Thoracic aorta (tissue), 2 donors: ENCODE data around the gene CFAP46. TPM values are rescaled to one million over a fixed set of nuclear protein-coding genes. Genes with fewer than 3 reads are reported as not detected.

Source experiments
- ATAC-seq: fragments of 150-250 bp; one replicate; pipeline ENCODE4 v1.8.0; 2017; ENCODE audit warnings: low read depth; ENCODE audit not compliant: insufficient number of reproducible peaks, low FRiP score
- DNase-seq: peaks from one replicate; pipeline ENCODE4 v3.0.0-alpha.2; 2020; ENCODE audit warnings: low spot score
- H3K27ac ChIP-seq, 2 donors: fragments of 200-600 bp; sonication (generic); 1 replicate in 1 of 2; 2 replicates in 1 of 2; pipeline ENCODE4 v1.5.1; 2016; ENCODE audit warnings: mild to moderate bottlenecking in 2 of 2, moderate library complexity in 2 of 2
- H3K27me3 ChIP-seq: fragments of 200-600 bp; sonication (generic); replicated peaks from 2 replicates; pipeline ENCODE4 v1.6.0; 2016; ENCODE audit warnings: mild to moderate bottlenecking; ENCODE audit not compliant: insufficient read depth
- H3K36me3 ChIP-seq: fragments of 200-600 bp; sonication (generic); one replicate; pipeline ENCODE4 v1.5.1; 2016
- H3K4me1 ChIP-seq, 2 donors: fragments of 200-600 bp; sonication (generic); 1 replicate in 1 of 2; 2 replicates in 1 of 2; pipeline versions ENCODE4 v1.5.1 to v1.6.0; 2016; ENCODE audit warnings: low read depth in 2 of 2, mild to moderate bottlenecking in 1 of 2; ENCODE audit not compliant: control insufficient read depth in 1 of 2
- H3K4me3 ChIP-seq: fragments of 200-600 bp; sonication (generic); 2 replicates; pipeline ENCODE4 v1.5.1; 2016; ENCODE audit warnings: mild to moderate bottlenecking
- H3K9me3 ChIP-seq: fragments of 200-600 bp; sonication (generic); 2 replicates; pipeline ENCODE4 v1.5.1; 2016
- total RNA-seq, 2 donors: library from RNA; depleted of rRNA; stranded (reverse); fragments of >200 nt; gene quantifications; one replicate each; pipeline versions ENCODE4 v1.1.0 to v1.2.3, GENCODE V29; 2016
- TF ChIP-seq, protein P1 (sequence below): fragments of 200-600 bp; sonication (generic); IDR thresholded peaks from one replicate; pipeline ENCODE4 v1.5.1; 2019; ENCODE audit warnings: antibody characterized with exemption

CFAP46 gene
- total RNA-seq, 2 donors from 2014 or later: not detected

DNA sequence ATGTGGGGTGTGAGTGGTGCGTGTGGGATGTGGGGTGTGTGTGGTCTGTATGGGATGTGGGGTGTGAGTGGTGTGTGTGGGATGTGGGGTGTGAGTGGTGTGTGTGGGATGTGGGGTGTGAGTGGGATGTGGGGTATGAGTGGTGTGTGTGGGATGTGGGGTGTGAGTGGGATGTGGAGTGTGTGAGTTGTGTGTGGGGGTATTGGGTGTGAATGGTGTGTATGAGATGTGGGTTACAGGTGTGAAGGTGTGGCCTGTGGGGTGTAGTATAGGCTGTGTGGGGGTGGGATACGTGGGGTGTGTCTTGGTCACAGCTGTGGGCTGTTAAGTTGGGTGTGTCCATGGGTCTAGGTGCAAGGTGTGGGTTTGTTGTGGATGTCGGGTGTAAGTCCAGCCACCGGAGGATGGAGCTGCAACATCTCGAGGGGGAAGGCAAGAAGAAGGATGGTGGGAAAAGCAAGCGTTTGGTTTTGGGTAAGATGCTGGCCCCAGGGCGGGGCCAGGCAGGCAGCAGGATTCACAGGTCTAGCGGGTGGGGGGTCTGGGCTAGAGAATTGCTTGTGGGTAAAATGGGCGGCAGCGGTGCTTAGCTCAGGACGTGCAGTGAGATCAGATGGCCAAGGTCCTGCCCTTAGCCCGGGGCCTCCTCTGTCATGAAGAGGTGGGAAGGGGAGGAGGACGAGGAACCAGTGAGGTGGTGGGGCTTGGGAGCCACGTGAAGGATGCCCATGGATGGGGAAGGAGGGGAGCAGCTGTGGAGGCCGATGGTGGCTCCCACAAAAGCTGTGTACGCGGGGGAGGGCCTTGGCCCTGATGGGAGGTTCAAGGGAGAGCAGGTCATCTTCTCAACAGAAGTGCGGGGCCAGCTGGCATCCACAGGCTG lies 60.1 kb downstream of the CFAP46 start:
- no peak overlapping the region for H3K27ac ChIP-seq
- no peaks in the 10 kb centered on the region for H3K36me3 ChIP-seq
- H3K4me1 ChIP-seq: no peaks in the 10 kb centered on the region
- TF ChIP-seq, protein P1, sequence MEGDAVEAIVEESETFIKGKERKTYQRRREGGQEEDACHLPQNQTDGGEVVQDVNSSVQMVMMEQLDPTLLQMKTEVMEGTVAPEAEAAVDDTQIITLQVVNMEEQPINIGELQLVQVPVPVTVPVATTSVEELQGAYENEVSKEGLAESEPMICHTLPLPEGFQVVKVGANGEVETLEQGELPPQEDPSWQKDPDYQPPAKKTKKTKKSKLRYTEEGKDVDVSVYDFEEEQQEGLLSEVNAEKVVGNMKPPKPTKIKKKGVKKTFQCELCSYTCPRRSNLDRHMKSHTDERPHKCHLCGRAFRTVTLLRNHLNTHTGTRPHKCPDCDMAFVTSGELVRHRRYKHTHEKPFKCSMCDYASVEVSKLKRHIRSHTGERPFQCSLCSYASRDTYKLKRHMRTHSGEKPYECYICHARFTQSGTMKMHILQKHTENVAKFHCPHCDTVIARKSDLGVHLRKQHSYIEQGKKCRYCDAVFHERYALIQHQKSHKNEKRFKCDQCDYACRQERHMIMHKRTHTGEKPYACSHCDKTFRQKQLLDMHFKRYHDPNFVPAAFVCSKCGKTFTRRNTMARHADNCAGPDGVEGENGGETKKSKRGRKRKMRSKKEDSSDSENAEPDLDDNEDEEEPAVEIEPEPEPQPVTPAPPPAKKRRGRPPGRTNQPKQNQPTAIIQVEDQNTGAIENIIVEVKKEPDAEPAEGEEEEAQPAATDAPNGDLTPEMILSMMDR: no peak
- no peaks in the 10 kb centered on the region for H3K9me3 ChIP-seq
- no peak overlapping the region for H3K4me3 ChIP-seq
- DNase-seq (no peak), ATAC-seq (no peak)
- H3K27me3 ChIP-seq: no peaks in the 10 kb centered on the region

DNA sequence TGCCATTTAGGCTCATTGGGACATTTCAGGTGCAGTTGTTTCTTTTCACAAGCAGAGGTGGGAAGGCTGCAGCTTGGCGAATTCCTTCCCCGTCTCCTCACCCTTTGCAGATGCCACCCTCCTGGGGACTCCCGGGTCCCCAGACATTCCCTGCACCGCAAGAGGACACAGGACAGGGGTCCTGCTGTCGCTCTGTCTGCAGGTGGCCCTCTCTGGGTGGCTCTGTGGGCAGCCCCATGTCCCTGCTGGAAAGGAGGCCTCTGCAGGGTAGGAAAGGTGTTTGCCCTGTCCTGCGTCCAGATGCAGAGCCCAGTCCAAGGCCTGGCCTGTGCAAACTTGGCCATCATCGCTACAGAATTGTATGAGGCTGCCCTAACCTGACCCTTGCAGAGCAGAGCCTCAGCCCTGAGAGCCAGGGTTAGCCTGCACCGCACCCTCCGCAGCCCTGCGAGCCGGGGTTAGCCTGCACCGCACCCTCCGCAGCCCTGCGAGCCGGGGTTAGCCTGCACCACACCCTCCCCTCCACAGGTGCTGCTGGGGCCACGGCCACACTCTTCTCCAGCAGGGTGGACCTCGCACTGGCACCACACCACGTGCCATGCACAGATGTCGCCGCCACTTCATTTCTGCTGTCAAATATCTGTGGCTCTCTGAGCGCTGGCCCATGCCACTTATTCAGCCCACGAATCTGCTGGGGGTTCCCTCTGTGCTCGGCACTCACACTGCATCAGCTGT lies 61.0 kb downstream of the CFAP46 start:
- Histone ChIP-seq H3K27me3 (no peaks in the 10 kb centered on the region), H3K4me3 (no peak overlapping the region)
- TF ChIP-seq, protein P1: no peak

DNA sequence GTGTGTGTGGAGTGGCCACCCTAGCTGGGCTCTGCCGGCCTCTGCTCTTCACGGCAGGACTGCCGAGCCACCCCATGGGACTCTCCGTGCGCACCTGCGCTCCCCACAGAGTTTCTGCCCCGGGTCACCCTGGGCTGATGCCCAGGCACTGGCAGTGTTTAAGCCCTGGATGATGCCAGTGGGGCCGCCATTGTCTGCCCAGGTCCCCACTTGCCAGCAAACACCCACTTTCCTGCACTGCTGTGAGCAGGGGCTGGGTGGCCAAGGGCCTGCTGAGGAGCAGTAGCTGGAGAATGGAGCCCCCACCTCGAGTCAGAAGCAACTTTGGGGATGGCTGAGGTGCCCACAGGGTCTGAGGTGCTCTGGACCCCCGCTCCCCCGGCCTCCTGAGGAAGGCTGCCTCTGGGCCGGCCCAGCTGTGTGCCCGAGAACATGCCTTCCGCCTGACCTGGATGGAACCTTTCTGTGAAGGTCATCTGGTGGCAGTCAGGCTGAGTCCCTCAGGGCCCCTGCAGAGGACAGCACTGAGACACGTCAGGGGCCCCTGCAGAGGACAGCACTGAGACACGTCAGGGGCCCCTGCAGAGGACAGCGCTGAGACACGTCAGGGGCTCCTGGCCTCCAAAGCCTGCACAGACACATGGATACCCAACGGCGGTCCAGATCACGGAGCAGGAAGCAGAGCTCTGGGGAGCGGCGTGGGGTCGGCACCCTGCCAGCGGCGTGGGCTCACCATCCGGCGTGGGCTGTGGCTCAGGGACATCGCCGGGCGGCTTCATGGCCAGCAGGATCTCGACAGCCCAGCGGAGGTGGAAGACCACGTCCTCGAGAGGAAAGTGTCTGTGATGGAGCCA lies 62.0 kb downstream of the CFAP46 start:
- no peak for ATAC-seq
- Histone ChIP-seq H3K4me1 (no peaks in the 10 kb centered on the region), H3K27me3 (no peaks in the 10 kb centered on the region), H3K27ac (no peak overlapping the region), H3K36me3 (no peaks in the 10 kb centered on the region), H3K4me3 (no peak overlapping the region), H3K9me3 (no peaks in the 10 kb centered on the region)
- no peak for DNase-seq
- TF ChIP-seq, protein P1: no peak

More for the DNA sequence above, 61.0 kb downstream of the CFAP46 start:
- no peak for DNase-seq
- Histone ChIP-seq H3K36me3 (no peaks in the 10 kb centered on the region), H3K4me1 (no peaks in the 10 kb centered on the region), H3K27ac (no peak overlapping the region), H3K9me3 (no peaks in the 10 kb centered on the region)
- no peak for ATAC-seq

DNA sequence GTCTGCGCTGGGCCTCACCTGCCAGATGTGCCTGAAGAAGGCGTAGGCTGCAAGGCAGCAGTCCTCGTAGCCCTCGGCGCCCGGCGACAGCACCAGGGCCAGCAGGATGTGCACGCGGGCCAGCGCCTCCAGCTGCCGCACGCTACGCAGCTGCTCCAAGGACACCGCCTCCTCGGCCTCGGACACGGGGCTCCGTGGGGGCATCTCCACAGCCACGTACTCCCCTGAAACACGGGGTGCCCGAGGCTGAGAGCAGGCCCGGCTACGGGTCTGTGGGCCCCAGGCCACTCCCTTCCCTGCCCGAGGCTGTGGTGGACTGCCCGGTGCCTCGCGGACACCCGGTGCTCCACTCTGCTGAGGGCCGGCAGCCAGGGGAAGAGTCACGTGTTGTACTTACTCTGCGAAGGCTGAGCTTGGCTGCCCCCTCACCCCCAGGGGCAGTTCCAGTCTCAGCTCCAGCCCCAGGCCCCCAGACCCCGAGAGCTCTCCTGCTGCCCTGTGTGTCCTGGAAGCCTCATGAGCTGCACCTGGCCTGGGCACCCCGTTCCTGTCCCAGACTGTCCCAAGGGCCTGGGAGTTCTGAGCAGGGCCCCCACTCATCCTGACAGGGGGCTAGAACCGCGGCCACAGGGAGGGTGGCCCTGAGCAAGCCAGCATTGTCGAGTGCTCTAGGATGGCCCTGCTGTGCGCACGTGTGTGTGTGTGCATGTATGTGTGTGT lies 62.8 kb downstream of the CFAP46 start:
- no peaks in the 10 kb centered on the region for H3K27me3 ChIP-seq
- DNase-seq: no peak
- no peak for ATAC-seq
- TF ChIP-seq, protein P1: no peak
- H3K4me1 ChIP-seq: no peaks in the 10 kb centered on the region
- no peaks in the 10 kb centered on the region for H3K9me3 ChIP-seq
- H3K27ac ChIP-seq: no peak overlapping the region
- H3K36me3 ChIP-seq: no peaks in the 10 kb centered on the region
- no peak overlapping the region for H3K4me3 ChIP-seq
